Neural cell (in vitro differentiated cells): Measurements from ENCODE around the gene RBM17. TPM values are rescaled to one million over a fixed set of nuclear protein-coding genes. Genes with fewer than 3 reads are reported as not detected.

Source experiments
- H2AFZ ChIP-seq: fragments of 200-600, 300-800 bp; sonication (generic), shearing (Covaris generic); 2 replicates; pipeline ENCODE4 v1.6.0; 2014; ENCODE audit warnings: low read depth, mild to moderate bottlenecking, antibody characterized with exemption, low read length, moderate library complexity
- H3F3A ChIP-seq: fragments of 200-600 bp; shearing (Covaris generic); 2 replicates; pipeline ENCODE4 v1.6.1; 2016; ENCODE audit warnings: mild to moderate bottlenecking, moderate library complexity, mixed read lengths, antibody characterized with exemption, low read length; ENCODE audit not compliant: insufficient read depth, poor library complexity, severe bottlenecking
- H3K27ac ChIP-seq: fragments of 200-600, 300-800 bp; sonication (generic), shearing (Covaris generic); 2 replicates; pipeline ENCODE4 v1.5.1; 2014; ENCODE audit warnings: mild to moderate bottlenecking, low read length, moderate library complexity
- H3K27me3 ChIP-seq: fragments of 300-800, 200-600 bp; sonication (generic), shearing (Covaris generic); 2 replicates; pipeline ENCODE4 v1.6.0; 2014; ENCODE audit warnings: mild to moderate bottlenecking, low read depth, low read length, moderate library complexity; ENCODE audit not compliant: insufficient read depth
- H3K36me3 ChIP-seq: fragments of 300-800, 200-600 bp; sonication (generic), shearing (Covaris generic); 2 replicates; pipeline ENCODE4 v1.5.1; 2014; ENCODE audit warnings: mild to moderate bottlenecking, antibody characterized with exemption, low read length, moderate library complexity; ENCODE audit not compliant: insufficient read depth
- H3K4me2 ChIP-seq: fragments of 300-800, 200-600 bp; sonication (generic), shearing (Covaris generic); 2 replicates; pipeline ENCODE4 v1.6.0; 2014; ENCODE audit warnings: mild to moderate bottlenecking, low read length
- H3K4me3 ChIP-seq: fragments of 300-800, 200-600 bp; sonication (generic), shearing (Covaris generic); 2 replicates; pipeline ENCODE4 v1.5.1; 2014; ENCODE audit warnings: mild to moderate bottlenecking, low read length, moderate library complexity
- H3K79me2 ChIP-seq: fragments of 200-600 bp; shearing (Covaris generic); replicated peaks from 2 replicates; pipeline ENCODE4 v1.6.0; 2014; ENCODE audit warnings: mild to moderate bottlenecking, low read length, moderate library complexity; ENCODE audit not compliant: insufficient read depth
- H3K9ac ChIP-seq: fragments of 300-800, 200-600 bp; sonication (generic), shearing (Covaris generic); 2 replicates; pipeline ENCODE4 v1.6.1; 2016; ENCODE audit warnings: mild to moderate bottlenecking, low read length, mixed read lengths
- H3K9me2 ChIP-seq: fragments of 200-600 bp; shearing (Covaris generic); 2 replicates; pipeline ENCODE4 v1.6.1; 2016; ENCODE audit warnings: mild to moderate bottlenecking, low read length, mixed read lengths; ENCODE audit not compliant: insufficient read depth
- H3K9me3 ChIP-seq: fragments of 200-600, 300-800 bp; sonication (generic), shearing (Covaris generic); 2 replicates; pipeline ENCODE4 v1.6.1; 2016; ENCODE audit warnings: mild to moderate bottlenecking, mixed run types, low read length, moderate library complexity, mixed read lengths
- H4K20me1 ChIP-seq: fragments of 200-600 bp; shearing (Covaris generic); 2 replicates; pipeline ENCODE4 v1.6.1; 2016; ENCODE audit warnings: mild to moderate bottlenecking, mixed run types; ENCODE audit not compliant: insufficient read depth
- CTCF ChIP-seq: fragments of 450-650 bp; IDR thresholded peaks from 2 replicates; pipeline ENCODE4 v1.5.1; 2014; ENCODE audit warnings: antibody characterized with exemption, mild to moderate bottlenecking, moderate library complexity; ENCODE audit not compliant: poor library complexity, severe bottlenecking
- EP300 ChIP-seq: fragments of 450-650 bp; conservative IDR thresholded peaks from 2 replicates; pipeline ENCODE4 v1.6.1; 2014; ENCODE audit warnings: antibody characterized with exemption, mild to moderate bottlenecking, moderate library complexity; ENCODE audit not compliant: poor library complexity, severe bottlenecking
- EZH2 ChIP-seq: fragments of 200-600, 300-800 bp; shearing (Covaris generic), sonication (generic); IDR thresholded peaks from 2 replicates; pipeline ENCODE4 v1.6.1; 2014; ENCODE audit warnings: antibody characterized with exemption, low read length, borderline replicate concordance, mild to moderate bottlenecking; ENCODE audit not compliant: insufficient read depth, poor library complexity, severe bottlenecking
- MXI1 ChIP-seq: fragments of 450-650 bp; conservative IDR thresholded peaks from 2 replicates; pipeline ENCODE4 v1.6.1; 2014; ENCODE audit warnings: antibody characterized with exemption, mild to moderate bottlenecking; ENCODE audit not compliant: poor library complexity, severe bottlenecking
- POLR2AphosphoS5 ChIP-seq: IDR thresholded peaks from 2 replicates; pipeline ENCODE4 v1.6.1; 2012
- RAD21 ChIP-seq: fragments of 450-650 bp; conservative IDR thresholded peaks from 2 replicates; pipeline ENCODE4 v1.6.1; 2014; ENCODE audit warnings: antibody characterized with exemption, mild to moderate bottlenecking, moderate library complexity
- REST ChIP-seq: IDR thresholded peaks from 2 replicates; pipeline ENCODE4 v1.6.1; 2012; ENCODE audit warnings: borderline replicate concordance
- SMC3 ChIP-seq: fragments of 450-650 bp; conservative IDR thresholded peaks from 2 replicates; pipeline ENCODE4 v1.6.1; 2014; ENCODE audit warnings: antibody characterized with exemption, mild to moderate bottlenecking, moderate library complexity; ENCODE audit not compliant: poor library complexity
- TAF1 ChIP-seq: IDR thresholded peaks from 2 replicates; pipeline ENCODE4 v1.6.1; 2012; ENCODE audit warnings: low read depth
- polyA plus RNA-seq: library from polyadenylated mRNA; depleted of rRNA; stranded (reverse); fragments of >200 nt; gene quantifications from 2 replicates; pipeline ENCODE4 v1.2.3, GENCODE V29; 2014

The RBM17 gene
- polyA plus RNA-seq, 1 donor from 2014 or later = 109 TPM

GRCh38 chr10:6044751-6045313, 44.0 kb upstream of the RBM17 start:
- Histone ChIP-seq H3F3A (no peaks in the 10 kb centered on the region), H4K20me1 (no peaks in the 10 kb centered on the region), H3K79me2 (no peaks in the 10 kb centered on the region), H3K4me3 (no peak overlapping the region), H3K36me3 (no peaks in the 10 kb centered on the region), H3K9ac (no peak overlapping the region), H3K4me2 (no peak overlapping the region), H3K9me2 (no peaks in the 10 kb centered on the region), H2AFZ (no peak overlapping the region), H3K27ac (no peak overlapping the region), H3K9me3 (no peaks in the 10 kb centered on the region), H3K27me3 (no peaks in the 10 kb centered on the region)
- no peak for TF ChIP-seq TAF1
- TF ChIP-seq REST = no peak
- TF ChIP-seq EZH2 = no peak
- no peak for TF ChIP-seq POLR2AphosphoS5
- TF ChIP-seq RAD21 = no peak
- no peak for TF ChIP-seq MXI1
- no peak for TF ChIP-seq SMC3
- TF ChIP-seq EP300 = no peak
- TF ChIP-seq CTCF = no peak

GRCh38 chr10:6045314-6045848, 43.5 kb upstream of the RBM17 start:
- no peaks in the 10 kb centered on the region for H4K20me1 ChIP-seq
- H3K27ac ChIP-seq = no peak overlapping the region
- no peaks in the 10 kb centered on the region for H3F3A ChIP-seq
- no peak overlapping the region for H2AFZ ChIP-seq
- H3K36me3 ChIP-seq = no peaks in the 10 kb centered on the region
- H3K9me2 ChIP-seq = no peaks in the 10 kb centered on the region
- H3K9ac ChIP-seq = no peak overlapping the region
- no peaks in the 10 kb centered on the region for H3K27me3 ChIP-seq
- no peaks in the 10 kb centered on the region for H3K79me2 ChIP-seq
- no peak overlapping the region for H3K4me2 ChIP-seq
- no peak overlapping the region for H3K4me3 ChIP-seq
- TF ChIP-seq CTCF (no peak), SMC3 (no peak), REST (no peak), EP300 (no peak), RAD21 (no peak)
- H3K9me3 ChIP-seq = no peaks in the 10 kb centered on the region
